Neural progenitor cell (in vitro differentiated cells): ENCODE data around the gene LRRC46.

Source experiments
- EZH2phosphoT487 ChIP-seq: fragments of 200-600 bp; sonication (generic); IDR thresholded peaks from 2 replicates; pipeline ENCODE4 v1.6.1; 2017; ENCODE audit warnings: antibody characterized with exemption
- TF ChIP-seq, protein P1 (sequence below): fragments of 200-600 bp; sonication (generic); IDR thresholded peaks from 2 replicates; pipeline ENCODE4 v1.5.1; 2017; ENCODE audit warnings: antibody characterized with exemption, mild to moderate bottlenecking

DNA sequence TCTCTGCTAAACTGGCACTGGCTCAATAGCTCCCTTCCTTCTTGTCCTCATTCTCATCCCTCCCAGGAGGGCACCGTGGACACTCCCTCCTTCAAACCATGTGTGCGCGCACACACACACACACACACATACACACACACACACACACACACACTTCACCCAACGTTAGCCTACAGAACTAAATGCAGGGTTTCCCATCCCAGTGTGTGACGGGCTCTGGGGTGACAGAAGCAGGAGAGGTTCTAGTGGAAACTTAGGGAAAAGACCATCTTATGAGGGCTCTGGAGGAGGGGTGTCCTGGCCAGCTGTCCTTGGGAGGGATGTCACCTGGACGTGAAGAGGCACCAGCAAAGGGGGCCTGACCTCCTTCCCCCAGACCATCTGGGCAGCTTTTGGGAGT, 29.6 kb upstream of the LRRC46 start:
- no peak for TF ChIP-seq EZH2phosphoT487
- TF ChIP-seq, protein P1, sequence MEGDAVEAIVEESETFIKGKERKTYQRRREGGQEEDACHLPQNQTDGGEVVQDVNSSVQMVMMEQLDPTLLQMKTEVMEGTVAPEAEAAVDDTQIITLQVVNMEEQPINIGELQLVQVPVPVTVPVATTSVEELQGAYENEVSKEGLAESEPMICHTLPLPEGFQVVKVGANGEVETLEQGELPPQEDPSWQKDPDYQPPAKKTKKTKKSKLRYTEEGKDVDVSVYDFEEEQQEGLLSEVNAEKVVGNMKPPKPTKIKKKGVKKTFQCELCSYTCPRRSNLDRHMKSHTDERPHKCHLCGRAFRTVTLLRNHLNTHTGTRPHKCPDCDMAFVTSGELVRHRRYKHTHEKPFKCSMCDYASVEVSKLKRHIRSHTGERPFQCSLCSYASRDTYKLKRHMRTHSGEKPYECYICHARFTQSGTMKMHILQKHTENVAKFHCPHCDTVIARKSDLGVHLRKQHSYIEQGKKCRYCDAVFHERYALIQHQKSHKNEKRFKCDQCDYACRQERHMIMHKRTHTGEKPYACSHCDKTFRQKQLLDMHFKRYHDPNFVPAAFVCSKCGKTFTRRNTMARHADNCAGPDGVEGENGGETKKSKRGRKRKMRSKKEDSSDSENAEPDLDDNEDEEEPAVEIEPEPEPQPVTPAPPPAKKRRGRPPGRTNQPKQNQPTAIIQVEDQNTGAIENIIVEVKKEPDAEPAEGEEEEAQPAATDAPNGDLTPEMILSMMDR = no peak
